GM19238 (cell line): ENCODE data around the gene PDIA6.
"Not testable (repeated sequence)": the region's sequence is repeated elsewhere in the genome, so short reads cannot be mapped to it uniquely, and the experiment has no call there.

Experiments used
- DNase-seq: peaks from one replicate; pipeline ENCODE4 v3.0.0; 2011; ENCODE audit warnings: low spot score; ENCODE audit not compliant: insufficient read length

Gene PDIA6

GRCh38 chr2:10833021-10833420, 20.4 kb upstream of the PDIA6 start:
- DNase-seq, result no peak

- DNase-seq, result peak; percentile 72
These were observed 19.8 kb upstream of the PDIA6 start for GRCh38 chr2:10832203-10832936.

GRCh38 chr2:10831400-10831985, 18.9 kb upstream of the PDIA6 start:
- no peak for DNase-seq

GRCh38 chr2:10830641-10831399, 18.2 kb upstream of the PDIA6 start:
- no peak for DNase-seq

GRCh38 chr2:10830203-10830602, 17.6 kb upstream of the PDIA6 start:
- no peak for DNase-seq

GRCh38 chr2:10829299-10829698, 16.7 kb upstream of the PDIA6 start:
- DNase-seq, result no peak

- DNase-seq, result no peak
These were observed 15.8 kb upstream of the PDIA6 start for GRCh38 chr2:10828346-10828745.

GRCh38 chr2:10826625-10827024, 14.0 kb upstream of the PDIA6 start:
- DNase-seq, result no peak

- no peak for DNase-seq
These were observed 13.4 kb upstream of the PDIA6 start for GRCh38 chr2:10826026-10826425.

- DNase-seq, result no peak
These were observed 11.6 kb upstream of the PDIA6 start for GRCh38 chr2:10824191-10824590.

- DNase-seq, result no peak
These were observed 8.6 kb upstream of the PDIA6 start for GRCh38 chr2:10820978-10821695.

GRCh38 chr2:10820562-10820961, 8.0 kb upstream of the PDIA6 start:
- DNase-seq, result no peak

GRCh38 chr2:10819714-10820314, 7.2 kb upstream of the PDIA6 start:
- DNase-seq, result no peak

- no peak for DNase-seq
These were observed 6.4 kb upstream of the PDIA6 start for GRCh38 chr2:10818984-10819383.

- not testable (repeated sequence) for DNase-seq
These were observed 5.7 kb upstream of the PDIA6 start for GRCh38 chr2:10818305-10818704.

GRCh38 chr2:10817413-10817812, 4.8 kb upstream of the PDIA6 start:
- DNase-seq, result no peak

- DNase-seq, result no peak
These were observed 2.2 kb upstream of the PDIA6 start for GRCh38 chr2:10814571-10815331.

- no peak for DNase-seq
These were observed 1.6 kb upstream of the PDIA6 start for GRCh38 chr2:10814142-10814541.

- DNase-seq, result not testable (repeated sequence)
These were observed 866 bp upstream of the PDIA6 start for GRCh38 chr2:10813163-10814138.
